DOHH2 (cell line): ENCODE measurements around the gene RAMP1.

Experiments
- H3F3A ChIP-seq: fragments of 200-600 bp; sonication (generic), shearing (Covaris generic); 2 replicates; pipeline ENCODE4 v1.6.0; 2016; ENCODE audit warnings: antibody characterized with exemption, mild to moderate bottlenecking; ENCODE audit not compliant: control insufficient read depth, insufficient read depth
- H3K27ac ChIP-seq: fragments of 200-600 bp; sonication (generic); 2 replicates; pipeline ENCODE4 v1.5.1; 2014; ENCODE audit warnings: low read depth, mild to moderate bottlenecking, low read length, moderate library complexity
- H3K27me3 ChIP-seq: fragments of 200-600 bp; sonication (generic); 2 replicates; pipeline ENCODE4 v1.6.1; 2014; ENCODE audit warnings: mild to moderate bottlenecking, low read length, mixed read lengths; ENCODE audit not compliant: control insufficient read depth
- H3K36me3 ChIP-seq: fragments of 200-600 bp; sonication (generic); 2 replicates; pipeline ENCODE4 v1.6.1; 2014; ENCODE audit warnings: mild to moderate bottlenecking, low read length, moderate library complexity, mixed read lengths; ENCODE audit not compliant: control insufficient read depth
- H3K4me1 ChIP-seq: fragments of 200-600 bp; sonication (generic); 2 replicates; pipeline ENCODE4 v1.6.1; 2014; ENCODE audit warnings: mild to moderate bottlenecking, low read length, mixed read lengths; ENCODE audit not compliant: control insufficient read depth
- H3K4me2 ChIP-seq: fragments of 200-600 bp; sonication (generic); 2 replicates; pipeline ENCODE4 v1.6.0; 2014; ENCODE audit warnings: mild to moderate bottlenecking, low read length, moderate library complexity
- H3K4me3 ChIP-seq: fragments of 200-600 bp; sonication (generic); 2 replicates; pipeline ENCODE4 v1.5.1; 2014; ENCODE audit warnings: mild to moderate bottlenecking, low read length, mixed read lengths
- H3K79me2 ChIP-seq: fragments of 200-600 bp; sonication (generic); 2 replicates; pipeline ENCODE4 v1.6.1; 2014; ENCODE audit warnings: mild to moderate bottlenecking, low read length, mixed read lengths; ENCODE audit not compliant: control insufficient read depth
- H3K9me2 ChIP-seq: fragments of 200-600 bp; sonication (generic); replicated peaks from 2 replicates; pipeline ENCODE4 v1.6.1; 2014; ENCODE audit warnings: mild to moderate bottlenecking, low read length, mixed read lengths; ENCODE audit not compliant: control insufficient read depth
- H3K9me3 ChIP-seq: fragments of 200-600 bp; sonication (generic); 2 replicates; pipeline ENCODE4 v1.6.1; 2014; ENCODE audit warnings: antibody characterized with exemption, low read length, mixed read lengths; ENCODE audit not compliant: control insufficient read depth, insufficient read depth
- H4K20me1 ChIP-seq: fragments of 200-600 bp; sonication (generic); 2 replicates; pipeline ENCODE4 v1.6.0; 2014; ENCODE audit warnings: low read depth, mild to moderate bottlenecking, antibody characterized with exemption, low read length, moderate library complexity; ENCODE audit not compliant: control insufficient read depth, insufficient read depth
- EZH2phosphoT487 ChIP-seq: fragments of 200-600 bp; sonication (generic); IDR thresholded peaks from 2 replicates; pipeline ENCODE4 v1.6.1; 2017; ENCODE audit warnings: borderline replicate concordance, mild to moderate bottlenecking, antibody characterized with exemption, low read length, moderate library complexity, mixed read lengths
- TF ChIP-seq, protein P1 (sequence below): fragments of 200-600 bp; sonication (generic); IDR thresholded peaks from one replicate; pipeline ENCODE4 v1.5.1; 2014; ENCODE audit warnings: antibody characterized with exemption, mild to moderate bottlenecking, low read depth, low read length; ENCODE audit not compliant: poor library complexity, severe bottlenecking

RAMP1 gene

DNA sequence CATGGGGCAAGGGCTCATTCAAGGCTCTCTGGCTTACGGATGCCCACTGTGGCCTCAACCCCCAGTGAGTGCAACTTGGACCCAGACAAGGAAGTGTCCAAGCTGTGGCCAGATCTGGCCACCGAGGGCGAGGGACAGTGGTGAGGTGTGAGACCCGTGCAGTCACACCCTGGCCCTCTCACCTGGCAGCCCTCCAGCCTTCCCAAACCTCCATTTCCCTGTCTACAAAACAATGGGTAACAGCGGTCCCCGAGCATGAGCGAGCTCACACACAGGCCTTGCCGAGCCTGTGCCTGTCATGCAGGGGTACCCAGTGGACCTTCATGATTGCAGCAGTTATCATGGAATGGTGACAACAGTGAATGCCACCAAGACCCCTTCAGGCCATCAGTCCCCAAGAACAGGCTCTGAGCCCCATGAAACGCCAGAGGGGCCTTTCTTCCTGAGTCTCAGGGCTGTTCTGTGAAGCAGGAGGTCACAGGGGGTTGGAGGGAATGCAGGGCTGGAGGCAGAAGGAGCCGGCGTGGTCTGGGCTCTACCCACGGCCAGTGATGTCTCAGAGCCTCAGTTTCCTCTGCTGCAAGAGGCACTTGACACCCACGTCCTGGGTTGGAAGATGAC is 49.8 kb downstream of the RAMP1 start:
- no peak overlapping the region for H3K4me3 ChIP-seq
- H3K27ac ChIP-seq = no peak overlapping the region
- no peak overlapping the region for H3K4me2 ChIP-seq
- 0 out of 2 replicates have a peak, but pooled peaks cover 3% of the 10 kb centered on the region for H3K79me2 ChIP-seq
- no peaks in the 10 kb centered on the region for H3K9me2 ChIP-seq
- H3K27me3 ChIP-seq = no peaks in the 10 kb centered on the region
- no peak for TF ChIP-seq EZH2phosphoT487
- TF ChIP-seq, protein P1, sequence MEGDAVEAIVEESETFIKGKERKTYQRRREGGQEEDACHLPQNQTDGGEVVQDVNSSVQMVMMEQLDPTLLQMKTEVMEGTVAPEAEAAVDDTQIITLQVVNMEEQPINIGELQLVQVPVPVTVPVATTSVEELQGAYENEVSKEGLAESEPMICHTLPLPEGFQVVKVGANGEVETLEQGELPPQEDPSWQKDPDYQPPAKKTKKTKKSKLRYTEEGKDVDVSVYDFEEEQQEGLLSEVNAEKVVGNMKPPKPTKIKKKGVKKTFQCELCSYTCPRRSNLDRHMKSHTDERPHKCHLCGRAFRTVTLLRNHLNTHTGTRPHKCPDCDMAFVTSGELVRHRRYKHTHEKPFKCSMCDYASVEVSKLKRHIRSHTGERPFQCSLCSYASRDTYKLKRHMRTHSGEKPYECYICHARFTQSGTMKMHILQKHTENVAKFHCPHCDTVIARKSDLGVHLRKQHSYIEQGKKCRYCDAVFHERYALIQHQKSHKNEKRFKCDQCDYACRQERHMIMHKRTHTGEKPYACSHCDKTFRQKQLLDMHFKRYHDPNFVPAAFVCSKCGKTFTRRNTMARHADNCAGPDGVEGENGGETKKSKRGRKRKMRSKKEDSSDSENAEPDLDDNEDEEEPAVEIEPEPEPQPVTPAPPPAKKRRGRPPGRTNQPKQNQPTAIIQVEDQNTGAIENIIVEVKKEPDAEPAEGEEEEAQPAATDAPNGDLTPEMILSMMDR = no peak
- no peaks in the 10 kb centered on the region for H4K20me1 ChIP-seq
- peaks cover 16% of the 10 kb centered on the region for H3F3A ChIP-seq
- H3K4me1 ChIP-seq = peaks cover 23% of the 10 kb centered on the region
- peaks cover 3% of the 10 kb centered on the region; the same call in 1 of the 2 replicates for H3K9me3 ChIP-seq
- H3K36me3 ChIP-seq = peaks cover 11% of the 10 kb centered on the region; the same call in 1 of the 2 replicates

DNA sequence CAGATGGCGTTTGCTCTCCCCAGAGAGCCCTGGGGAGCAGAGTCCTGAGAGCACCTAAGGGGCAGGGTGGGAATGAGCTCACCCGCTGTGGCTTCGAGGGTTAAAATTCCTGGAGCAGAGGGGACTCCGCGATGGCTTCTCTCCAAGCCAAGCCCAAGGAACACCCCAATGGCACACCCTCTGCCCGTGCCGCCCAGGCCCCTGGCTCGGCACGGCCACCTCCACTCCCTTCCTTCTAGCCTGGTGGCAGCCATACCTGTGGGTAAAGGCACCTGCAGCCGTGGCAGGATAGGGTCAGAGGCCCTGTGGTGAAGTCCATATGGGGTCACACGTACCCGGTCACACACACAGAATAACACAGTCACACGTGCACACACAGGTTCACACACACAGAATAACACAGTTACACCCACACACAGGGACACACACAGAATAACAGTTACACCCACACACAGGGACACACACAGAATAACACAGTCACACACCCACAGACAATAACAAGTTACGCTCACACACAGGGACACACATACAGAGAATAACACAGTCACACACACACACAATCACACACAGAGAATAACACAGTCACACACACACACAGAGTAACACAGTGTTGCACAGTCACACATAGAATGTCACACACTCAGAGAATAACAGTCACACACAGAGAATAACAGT is 50.5 kb downstream of the RAMP1 start:
- Histone ChIP-seq H3F3A (peaks cover 10% of the 10 kb centered on the region), H3K27ac (no peak overlapping the region), H3K9me3 (peaks cover 3% of the 10 kb centered on the region; the same call in 1 of the 2 replicates), H3K27me3 (no peaks in the 10 kb centered on the region), H3K4me2 (no peak overlapping the region), H3K79me2 (0 out of 2 replicates have a peak, but pooled peaks cover 3% of the 10 kb centered on the region), H3K4me1 (peaks cover 15% of the 10 kb centered on the region), H4K20me1 (no peaks in the 10 kb centered on the region), H3K36me3 (peaks cover 11% of the 10 kb centered on the region; the same call in 1 of the 2 replicates), H3K9me2 (no peaks in the 10 kb centered on the region), H3K4me3 (no peak overlapping the region)
- TF ChIP-seq, protein P1 = no peak
- no peak for TF ChIP-seq EZH2phosphoT487

DNA sequence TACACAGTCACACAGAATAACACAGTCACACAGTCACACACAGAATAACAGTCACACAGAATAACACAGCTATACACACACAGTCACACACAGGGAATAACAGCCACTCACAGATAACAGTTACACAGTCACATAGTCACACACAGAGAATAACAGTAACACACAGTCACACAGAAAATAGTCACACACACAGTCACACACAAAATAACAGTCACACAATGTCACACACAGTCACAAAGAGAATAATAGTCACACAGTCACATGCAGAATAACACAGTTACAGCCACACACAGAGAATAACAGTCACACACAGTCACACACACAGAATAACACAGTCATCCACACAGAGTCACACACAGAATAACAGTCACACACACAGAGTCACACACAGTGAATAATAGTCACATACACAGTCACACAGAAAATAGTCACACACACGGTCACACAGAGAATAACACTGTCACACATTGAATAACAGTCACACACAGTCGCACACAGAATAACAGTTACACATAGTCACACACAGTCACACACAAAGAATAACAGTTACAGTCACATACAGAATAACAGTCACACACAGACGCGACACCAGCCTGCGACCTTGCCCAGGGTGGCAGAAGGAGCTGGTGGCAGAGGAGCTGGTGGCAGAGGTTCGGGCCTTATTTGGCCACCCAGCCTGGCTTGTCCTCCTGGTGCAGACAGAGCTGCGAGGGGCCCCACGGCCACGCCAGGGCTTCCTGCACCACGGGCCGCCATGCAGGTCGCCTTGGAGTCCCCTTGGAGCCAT is 51.3 kb downstream of the RAMP1 start:
- H3K4me1 ChIP-seq = peaks cover 7% of the 10 kb centered on the region
- H3K27ac ChIP-seq = no peak overlapping the region
- peaks cover 11% of the 10 kb centered on the region; the same call in 1 of the 2 replicates for H3K36me3 ChIP-seq
- no peak overlapping the region for H3K4me2 ChIP-seq
- H4K20me1 ChIP-seq = no peaks in the 10 kb centered on the region
- no peak for TF ChIP-seq EZH2phosphoT487
- TF ChIP-seq, protein P1 = no peak
- no peaks in the 10 kb centered on the region for H3K27me3 ChIP-seq
- 0 out of 2 replicates have a peak, but pooled peaks cover 3% of the 10 kb centered on the region for H3K79me2 ChIP-seq
- H3K9me3 ChIP-seq = peaks cover 3% of the 10 kb centered on the region; the same call in 1 of the 2 replicates
- no peak overlapping the region for H3K4me3 ChIP-seq
- H3F3A ChIP-seq = peaks cover 4% of the 10 kb centered on the region; the same call in 1 of the 2 replicates
- H3K9me2 ChIP-seq = no peaks in the 10 kb centered on the region
